Measurements from ENCODE around the gene GNG14.
"Not testable (repeated sequence)": the region's sequence is repeated elsewhere in the genome, so short reads cannot be mapped to it uniquely, and the experiment has no call there.

Gene GNG14

DNA sequence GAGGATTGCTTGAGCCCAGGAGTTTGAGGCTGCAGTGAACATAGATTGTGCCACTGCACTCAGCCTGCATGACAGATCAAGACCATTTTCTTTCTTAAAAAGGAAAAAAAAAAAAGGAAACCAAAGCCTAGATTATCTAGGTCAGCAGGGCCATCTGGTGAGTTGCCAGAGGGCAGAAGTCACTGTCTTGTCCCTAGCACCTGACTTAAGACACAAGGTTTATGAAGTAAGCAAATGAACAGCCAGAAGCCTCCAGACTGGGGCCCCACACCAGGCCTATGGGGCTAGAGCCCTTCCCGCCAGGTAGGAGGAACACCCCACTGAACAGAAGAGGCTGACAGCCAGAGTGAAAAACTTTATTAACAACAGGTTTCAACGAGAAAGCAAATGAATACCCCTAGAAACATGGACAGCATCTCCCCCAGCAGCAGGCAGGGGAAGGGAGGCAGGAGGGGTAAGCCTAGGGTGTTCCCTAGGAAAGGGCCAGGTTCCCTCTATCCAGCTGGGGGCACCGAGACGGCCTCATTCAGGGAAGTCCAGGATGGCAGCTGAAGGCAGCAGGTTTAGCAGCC, 20.0 kb upstream of the GNG14 start:
- FAIRE-seq = no peak

DNA sequence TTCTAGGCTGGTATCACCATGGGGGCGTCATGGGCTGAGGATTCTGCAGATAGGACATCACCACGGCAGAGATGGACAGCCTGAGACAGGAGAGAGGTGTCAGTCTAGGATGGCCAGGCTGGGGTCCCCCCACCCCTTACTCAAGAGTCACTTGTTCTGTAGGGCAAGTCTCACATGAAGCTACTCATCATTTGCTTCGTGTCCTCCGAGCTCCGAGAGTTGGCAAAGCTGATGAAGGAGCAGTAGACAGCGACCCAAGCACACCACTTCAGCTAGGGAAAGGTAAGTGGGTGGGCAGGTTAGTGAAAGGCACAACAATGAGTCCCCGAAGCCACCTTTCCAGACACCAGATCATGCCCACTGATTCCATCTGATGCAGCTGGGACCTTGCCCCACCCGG, 19.5 kb upstream of the GNG14 start:
- no peak for FAIRE-seq

DNA sequence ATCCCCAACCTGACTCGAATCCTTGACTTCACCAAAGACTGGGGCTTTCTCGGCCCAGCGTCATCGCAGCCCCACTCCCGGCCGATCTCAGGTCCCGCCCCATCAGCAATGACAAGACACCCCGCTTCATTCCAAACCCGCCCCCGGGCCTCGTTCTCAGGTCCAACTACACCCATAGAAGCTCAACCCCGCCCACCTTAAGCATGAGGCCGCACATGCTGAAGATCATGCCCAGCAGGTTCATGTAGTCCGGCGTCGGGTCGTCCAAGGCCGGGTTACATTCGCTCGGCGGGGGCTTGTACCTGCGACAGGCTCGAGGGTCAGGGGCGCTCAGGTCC, 18.9 kb upstream of the GNG14 start:
- FAIRE-seq = no peak

DNA sequence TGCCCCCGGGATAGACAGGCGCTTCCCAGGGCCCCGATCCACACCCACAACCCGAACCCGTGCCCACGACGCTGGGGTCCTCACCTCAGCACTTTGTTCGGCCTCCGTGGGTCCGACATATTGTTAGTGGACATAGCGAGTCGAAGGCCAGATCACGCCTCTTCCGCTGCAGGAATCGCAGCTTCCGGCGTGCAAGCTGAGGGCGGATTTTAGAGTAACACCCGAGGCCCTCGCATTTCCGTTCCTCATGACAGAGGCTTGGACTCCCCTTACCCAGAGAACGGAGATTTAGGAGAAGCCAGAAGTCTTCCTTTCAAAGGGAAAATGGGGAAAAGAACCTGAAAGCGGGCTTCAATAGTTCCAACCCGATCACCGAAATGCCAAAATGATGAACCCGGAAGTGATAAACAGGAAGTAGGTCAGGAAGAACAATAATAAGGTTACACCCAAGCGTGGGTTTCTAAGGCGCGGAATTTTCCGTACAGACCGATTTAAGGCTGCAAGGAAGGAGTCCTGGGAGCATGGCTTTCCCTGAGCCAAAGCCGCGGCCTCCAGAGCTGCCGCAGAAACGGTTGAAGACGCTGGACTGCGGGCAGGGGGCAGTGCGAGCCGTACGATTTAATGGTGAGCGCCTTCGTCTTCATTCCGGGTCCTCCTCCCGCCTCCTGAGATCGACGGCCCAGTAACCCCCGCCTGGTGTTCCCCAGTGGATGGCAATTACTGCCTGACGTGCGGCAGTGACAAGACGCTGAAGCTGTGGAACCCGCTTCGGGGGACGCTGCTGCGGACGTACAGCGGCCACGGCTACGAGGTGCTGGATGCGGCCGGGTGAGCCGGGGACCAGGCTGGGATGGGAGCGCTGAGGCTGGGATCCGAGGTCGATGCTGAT, 18.3 kb upstream of the GNG14 start:
- no peak for FAIRE-seq

DNA sequence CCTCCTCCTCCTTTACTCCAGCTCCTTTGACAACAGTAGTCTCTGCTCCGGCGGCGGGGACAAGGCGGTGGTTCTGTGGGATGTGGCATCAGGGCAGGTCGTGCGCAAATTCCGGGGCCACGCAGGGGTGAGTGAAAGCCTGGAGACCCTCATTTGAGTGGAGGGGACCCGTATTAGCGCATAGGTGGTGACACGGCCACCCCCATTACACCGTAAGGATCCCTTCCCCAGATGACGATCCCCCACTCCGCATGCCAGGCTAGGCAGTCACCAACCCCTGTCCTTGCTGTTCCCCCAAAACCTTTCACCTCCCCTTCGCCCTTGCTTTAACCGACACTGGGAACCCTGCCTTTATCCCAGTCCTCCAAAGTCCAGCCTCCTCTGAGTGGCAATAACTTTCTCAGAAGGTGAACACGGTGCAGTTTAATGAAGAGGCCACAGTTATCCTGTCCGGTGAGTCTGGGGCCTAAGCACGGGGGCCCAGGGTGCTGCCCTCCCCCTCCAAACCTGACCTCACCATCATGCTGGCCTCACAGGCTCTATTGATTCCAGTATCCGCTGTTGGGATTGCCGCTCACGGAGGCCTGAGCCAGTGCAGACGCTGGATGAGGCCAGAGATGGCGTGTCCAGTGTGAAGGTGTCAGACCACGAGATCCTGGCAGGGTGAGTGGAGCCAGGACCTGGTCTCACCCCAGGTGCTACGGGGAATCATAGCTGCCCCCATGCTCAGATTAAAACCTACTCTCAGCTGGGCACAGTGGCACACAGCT, 17.5 kb upstream of the GNG14 start:
- FAIRE-seq = no peak

DNA sequence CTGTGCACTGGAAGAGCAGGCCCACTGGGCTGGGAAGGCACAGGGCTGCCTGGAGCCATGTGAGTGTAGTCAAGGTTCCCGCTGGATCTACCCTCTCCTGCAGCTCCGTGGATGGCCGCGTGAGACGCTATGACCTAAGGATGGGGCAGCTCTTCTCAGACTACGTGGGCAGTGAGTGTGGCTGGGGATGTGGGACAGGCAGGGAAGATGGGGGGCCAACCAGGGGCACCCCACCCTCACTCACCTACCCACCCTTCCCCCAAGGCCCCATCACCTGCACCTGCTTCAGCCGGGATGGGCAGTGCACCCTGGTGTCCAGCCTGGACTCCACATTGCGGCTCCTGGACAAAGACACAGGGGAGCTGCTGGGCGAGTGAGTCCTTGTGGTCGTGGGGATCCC, 15.1 kb upstream of the GNG14 start:
- no peak for FAIRE-seq

DNA sequence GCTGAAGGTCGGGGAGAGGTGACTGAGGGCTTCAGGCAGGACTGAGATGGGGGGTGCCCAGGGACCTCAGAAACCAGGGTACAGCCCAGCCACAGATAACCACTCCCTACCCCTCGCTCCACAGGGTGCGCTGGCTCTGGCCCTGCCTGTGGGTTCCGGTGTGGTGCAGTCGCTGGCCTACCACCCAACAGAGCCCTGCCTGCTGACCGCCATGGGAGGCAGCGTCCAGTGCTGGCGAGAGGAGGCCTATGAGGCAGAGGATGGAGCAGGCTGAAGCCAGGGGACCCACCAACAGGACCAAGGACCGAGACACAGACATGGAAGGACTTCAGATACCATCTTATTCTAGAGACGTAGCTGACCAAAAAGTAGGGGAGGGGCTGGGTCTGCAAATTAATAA, 12.4 kb upstream of the GNG14 start:
- FAIRE-seq = no peak

DNA sequence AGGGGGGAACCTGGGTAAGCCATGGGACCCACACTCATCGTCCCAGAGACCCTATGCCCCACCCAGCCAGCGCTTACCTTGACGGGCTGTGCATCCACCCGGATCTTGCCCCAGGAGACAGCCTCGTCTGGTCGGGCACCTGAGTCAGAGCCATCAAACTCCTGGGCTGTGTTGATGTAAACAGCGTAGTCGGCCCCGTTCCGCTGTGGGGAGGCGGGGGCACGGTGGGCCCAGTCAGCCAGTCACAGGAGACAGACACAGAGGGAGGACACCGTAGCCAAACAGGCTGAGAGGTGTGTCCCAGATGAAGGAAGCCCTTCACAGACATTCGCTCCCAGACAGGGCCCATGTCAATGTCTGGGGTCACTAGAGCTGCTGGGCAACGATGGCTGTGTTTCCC, 11.9 kb upstream of the GNG14 start:
- no peak for FAIRE-seq

DNA sequence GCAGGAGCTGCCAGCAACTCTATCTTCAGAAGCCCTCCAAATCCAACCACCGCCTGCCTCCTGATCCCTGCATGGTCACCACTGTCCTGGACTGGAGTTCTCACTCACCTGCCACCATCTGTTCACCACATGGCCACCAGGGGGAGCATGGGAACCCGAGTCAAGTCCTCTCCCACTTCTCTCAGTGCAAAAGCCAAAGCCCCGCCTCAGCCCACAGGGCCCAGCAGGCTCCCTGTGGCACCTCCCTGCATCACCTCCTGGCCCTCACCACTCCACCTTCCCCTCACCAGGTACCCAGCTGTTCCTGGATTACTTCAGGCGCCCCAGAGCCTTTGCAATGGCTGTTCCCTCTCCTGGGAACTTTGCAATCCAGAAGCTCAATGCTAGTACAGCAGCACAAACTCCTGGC, 11.4 kb upstream of the GNG14 start:
- no peak for FAIRE-seq

DNA sequence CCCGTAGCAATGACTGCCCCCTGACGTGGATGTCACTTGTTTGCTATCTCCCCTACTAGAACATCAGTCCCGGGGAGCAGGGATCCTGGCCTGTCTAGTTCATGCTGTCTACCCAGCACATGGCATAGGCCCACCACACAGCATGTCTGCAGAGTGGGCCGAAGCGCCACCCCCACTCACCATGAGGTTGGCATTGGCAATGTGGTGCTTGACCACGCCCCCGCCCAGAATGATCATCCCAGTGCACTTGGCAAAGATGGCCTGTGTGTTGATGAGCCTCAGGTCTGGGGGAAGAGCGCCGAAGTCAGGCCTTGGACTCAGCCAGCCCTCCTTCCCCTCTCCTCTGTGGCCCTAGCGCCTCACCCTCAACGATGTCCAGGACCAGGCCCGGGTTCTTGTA, 10.9 kb upstream of the GNG14 start:
- FAIRE-seq = no peak

DNA sequence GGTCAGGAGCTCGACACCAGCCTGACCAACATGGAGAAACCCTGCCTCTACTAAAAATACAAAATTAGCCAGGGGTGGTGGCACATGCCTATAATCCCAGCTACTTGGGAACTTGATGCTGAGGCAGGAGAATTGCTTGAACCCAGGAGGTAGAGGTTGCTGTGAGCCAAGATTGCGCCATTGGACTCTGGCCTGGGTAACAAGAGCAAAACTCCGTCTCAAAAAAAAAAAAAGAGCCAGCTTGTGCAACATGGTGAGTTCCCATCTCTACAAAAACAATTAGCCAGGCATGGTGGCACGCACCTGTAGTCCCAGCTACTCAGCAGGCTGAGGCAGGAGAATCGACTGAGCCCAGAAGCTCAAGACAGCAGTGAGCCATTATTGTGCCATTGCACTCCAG, 9.8 kb upstream of the GNG14 start:
- not testable (repeated sequence) for FAIRE-seq

DNA sequence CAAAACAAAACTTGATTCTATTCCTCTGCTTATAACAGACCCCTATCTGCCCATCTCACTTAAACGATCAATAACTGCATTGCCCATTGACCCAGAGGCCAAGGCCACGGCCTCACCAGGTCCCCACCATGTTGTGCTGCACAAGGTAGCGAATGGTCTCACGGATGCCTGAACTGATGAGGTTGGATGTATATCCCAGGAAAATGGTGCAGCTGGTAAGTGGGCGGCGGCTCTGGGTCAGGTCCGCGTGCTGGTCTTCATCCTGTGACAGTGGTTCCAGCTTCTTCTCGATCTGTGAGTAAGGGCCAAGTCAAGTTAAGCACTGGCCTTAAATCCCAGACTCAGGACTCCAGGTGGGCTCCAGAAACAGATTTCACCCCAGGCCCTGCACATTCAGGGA, 7.8 kb upstream of the GNG14 start:
- FAIRE-seq = no peak

DNA sequence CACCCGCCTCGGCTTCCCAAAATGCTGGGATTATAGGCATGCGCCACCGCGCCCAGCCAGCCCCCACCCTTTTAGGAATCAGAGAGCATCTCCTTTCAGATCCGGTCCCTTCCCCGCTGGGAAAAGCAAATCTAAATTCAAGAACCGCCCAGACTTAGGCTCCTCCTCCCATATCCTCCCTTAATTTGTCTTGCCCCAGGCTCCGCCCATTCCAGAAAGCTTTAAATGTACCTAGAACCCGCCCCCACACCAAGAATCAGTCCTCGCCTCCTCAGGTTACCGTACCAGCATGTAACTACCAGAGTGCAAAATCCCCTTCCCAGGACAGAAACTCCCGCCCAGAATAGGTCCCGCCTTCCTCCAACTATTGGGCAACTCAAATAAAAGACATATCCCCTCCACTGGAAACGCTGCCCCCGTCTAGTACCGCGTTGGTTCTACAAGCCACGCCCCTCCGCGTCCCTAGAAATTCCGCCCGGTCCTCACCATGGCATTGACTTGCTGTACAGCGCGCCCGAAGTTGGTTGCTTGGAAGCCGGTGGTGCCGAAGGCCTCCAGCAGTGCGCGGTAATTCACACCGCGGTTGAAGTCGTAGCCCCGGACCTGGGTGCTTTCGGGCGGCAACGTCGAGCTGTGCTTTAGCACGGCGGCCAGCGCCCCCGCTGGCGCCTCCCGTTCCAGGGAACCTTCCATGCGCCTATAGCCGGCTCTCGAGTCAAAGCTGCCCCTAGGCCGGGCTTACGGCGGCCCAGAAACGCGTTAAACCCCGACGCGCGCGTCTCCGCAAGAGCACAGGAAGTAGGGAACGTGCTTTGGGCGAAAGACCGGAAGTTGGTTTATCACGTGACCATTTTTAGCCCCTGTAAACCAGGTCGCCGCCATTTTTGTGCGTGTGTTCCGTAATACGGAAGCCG, 6.5 kb upstream of the GNG14 start, which contains the start of gene DHPS:
DHPS (minus strand) TSS at position 807 of the 914 bp plus-strand sequence; CDS start at position 693, 114 bp downstream.
- peak; percentile 99 for FAIRE-seq

DNA sequence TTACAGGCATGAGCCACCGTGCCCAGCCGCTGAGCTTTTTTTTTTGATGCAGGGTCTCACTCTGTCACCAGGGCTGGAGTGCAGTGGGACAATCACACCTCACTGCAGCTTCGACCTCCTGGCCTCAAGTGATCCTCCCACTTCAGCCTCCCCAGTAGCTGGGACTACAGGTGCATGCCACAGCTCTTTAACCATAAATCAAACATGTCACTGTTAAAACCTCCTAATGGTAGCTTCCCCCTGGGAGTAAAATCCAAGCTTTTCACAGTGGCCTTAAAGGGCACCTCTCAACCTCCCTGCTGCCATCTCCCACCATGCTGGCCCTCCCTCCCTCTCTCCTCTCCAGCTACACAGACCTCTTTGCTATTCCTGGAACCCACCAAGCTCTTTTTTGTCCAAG, 2.0 kb upstream of the GNG14 start:
- FAIRE-seq = no peak

DNA sequence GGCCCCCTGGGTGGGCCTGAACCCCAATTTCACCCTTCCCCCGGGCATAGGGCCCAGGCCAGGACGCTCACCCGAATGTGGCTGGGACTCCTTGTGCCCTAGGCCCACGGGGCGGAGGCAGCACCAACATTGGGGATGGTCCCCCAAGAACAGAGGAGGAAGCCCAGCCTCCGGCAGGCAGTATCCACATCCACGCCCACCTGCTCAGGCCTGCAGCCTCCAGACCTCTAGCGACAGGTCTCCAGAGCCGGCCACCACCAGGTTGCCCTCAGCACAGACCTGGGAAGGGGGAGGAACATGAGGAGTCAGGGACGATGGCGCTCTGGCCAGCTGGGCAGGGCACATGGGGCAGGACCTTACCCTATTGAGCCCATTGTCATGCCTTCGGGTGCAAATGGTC, 1.2 kb downstream of the GNG14 start:
- no peak for FAIRE-seq

DNA sequence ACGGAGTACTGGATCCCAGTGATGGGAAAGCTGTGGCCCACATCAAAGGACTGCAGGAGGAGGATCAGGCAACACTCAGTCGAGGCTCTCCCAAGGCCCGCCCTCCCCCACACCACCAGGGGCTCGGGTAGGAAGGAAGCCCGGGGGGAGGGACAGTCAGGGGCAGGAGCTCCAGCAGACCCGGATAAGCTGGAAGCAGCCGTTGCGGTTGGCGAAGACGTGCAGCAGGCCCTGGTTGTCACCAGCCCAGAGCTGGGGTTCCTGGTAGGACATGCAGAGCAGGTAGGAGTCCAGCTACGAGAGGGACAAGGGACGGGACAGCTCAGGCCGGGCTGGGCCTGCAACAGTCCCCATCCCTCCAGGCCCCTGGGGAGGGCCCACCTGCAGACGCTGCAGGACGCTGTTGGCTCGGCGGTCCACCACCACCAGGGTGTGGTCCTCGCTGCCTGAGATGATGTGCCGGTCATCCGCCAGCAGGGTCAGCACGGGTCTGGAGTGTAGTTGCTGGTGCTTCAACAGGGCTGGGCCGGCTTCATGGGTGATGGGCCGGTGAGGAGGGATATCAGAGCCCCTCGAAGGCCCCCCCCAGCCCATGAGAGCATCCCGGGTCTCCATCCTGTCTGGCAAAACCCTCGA, 1.9 kb downstream of the GNG14 start:
- no peak for FAIRE-seq

DNA sequence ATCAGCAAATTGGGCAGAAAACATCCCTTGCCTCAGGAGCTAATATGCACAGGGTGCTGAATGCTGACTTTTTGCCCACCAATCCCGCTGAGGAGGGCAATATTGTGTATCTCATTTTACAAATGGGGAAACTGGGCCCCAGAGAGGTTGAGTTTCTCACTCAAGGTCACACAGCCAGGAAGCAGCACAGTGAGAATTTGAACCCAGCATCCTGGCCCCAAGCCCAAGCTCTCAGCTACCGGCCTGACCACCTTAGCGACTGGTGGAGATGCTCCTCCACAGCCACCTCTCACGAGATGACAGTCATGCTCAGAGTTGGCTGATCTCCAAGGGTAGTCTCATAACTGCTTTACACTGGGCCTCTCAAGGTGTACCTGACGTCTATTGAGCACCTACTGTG, 5.2 kb downstream of the GNG14 start:
- no peak for FAIRE-seq

DNA sequence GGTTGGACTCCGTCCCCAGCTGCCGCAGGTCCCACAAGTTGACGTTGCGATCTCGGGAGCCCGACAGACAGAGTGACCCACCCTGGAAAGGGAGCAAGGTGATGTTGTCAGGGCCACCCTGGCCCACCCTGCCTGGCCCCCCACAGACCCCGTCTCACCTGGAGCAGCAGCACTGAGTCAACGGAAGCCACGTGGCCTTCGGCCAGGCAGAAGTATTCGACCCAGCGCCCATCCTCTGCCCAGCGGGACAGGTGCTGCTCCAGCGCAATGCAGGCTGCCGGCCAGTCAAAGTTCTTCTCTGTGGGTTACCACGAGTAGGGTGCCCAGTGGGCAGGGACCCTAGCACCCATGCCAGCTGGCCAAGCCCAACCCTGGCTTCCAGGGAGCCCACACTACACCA, 6.8 kb downstream of the GNG14 start:
- no peak for FAIRE-seq

DNA sequence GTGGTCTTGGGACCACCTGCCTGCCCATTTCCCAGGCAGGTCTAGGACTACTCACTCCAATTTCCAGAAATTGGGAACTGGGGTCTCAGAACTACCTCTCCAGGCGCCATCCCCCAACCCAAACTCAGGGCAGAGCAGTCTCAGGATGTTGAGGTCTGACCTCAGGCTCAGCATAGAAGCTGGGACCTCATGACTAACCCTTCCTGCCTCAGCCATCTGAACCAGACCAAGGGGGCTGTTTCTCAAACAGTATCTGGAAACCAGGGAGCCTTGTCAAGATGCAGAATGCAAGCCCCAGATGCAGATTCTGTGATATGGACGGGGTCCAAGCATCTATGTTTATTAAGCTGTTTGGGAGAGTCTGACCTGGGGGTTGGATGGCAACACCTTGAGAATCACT, 7.3 kb downstream of the GNG14 start:
- no peak for FAIRE-seq

DNA sequence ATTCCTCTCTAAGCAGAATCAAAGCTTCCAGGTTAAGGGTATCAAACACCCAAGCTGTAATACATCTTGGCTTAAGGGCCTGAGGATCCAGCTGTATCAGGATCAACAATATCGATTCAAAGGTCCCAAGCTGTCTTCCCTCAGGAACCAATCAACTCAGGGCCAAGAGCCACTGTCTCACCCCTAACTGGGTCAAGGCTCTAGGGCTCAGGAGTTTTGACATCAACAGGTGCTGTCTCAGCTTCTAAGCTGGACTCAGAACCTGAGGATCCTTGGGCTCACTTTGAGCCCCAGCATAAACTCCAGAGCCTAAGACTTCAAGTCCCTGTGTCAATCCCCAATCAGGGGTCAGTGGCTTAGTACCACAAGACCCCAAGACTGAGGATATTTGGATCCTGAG, 7.7 kb downstream of the GNG14 start:
- FAIRE-seq = no peak

DNA sequence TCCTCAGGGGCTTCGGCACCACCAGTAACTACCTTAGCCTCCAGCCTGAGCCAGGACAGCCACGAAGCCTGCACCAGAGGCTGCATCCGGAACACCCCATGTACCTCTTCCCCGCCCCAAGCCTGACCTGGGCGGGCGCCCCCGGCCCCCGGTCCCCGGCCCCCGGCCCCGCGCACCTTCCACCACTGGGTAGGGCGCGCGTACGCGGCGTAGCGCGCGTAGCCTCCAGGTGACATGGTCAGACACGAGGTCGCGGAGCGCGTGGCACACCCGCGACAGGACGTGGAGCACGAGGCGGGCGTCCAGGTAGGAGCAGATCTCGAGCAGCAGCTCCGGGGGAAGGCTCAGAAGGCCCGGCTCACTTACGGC, 8.2 kb downstream of the GNG14 start:
- no peak for FAIRE-seq
